B cell (primary cell): ENCODE data around the gene PRIM1. TPM values are rescaled to one million over a fixed set of nuclear protein-coding genes. Genes with fewer than 3 reads are reported as not detected.
"Not testable (repeated sequence)": the region's sequence is repeated elsewhere in the genome, so short reads cannot be mapped to it uniquely, and the experiment has no call there.

Experiments used
- ATAC-seq: fragments of 200-7000 bp; cut with Tn5 transposase; one replicate; pipeline ENCODE4 v1.10.0; 2021; ENCODE audit warnings: low read depth, mild to moderate bottlenecking, moderate number of reproducible peaks, moderate library complexity
- CTCF ChIA-PET: fragments of 350-600 bp; sonication (Branson Sonifier 250); formaldehyde crosslinking; loops from one replicate; lab custom pipeline; 2021; ENCODE audit warnings: antibody characterized with exemption, inconsistent platforms; lab: Charles Lee
- POLR2A ChIA-PET: fragments of 350-600 bp; sonication (Branson Sonifier 250); formaldehyde crosslinking; loops from one replicate; lab custom pipeline; 2021; ENCODE audit warnings: antibody characterized with exemption; lab: Charles Lee
- DNase-seq: peaks from one replicate; pipeline ENCODE4 v3.0.0; 2013
- H2AFZ ChIP-seq: 2 replicates; pipeline ENCODE4 v1.6.1; 2012; ENCODE audit warnings: mild to moderate bottlenecking, low read depth, low read length; ENCODE audit not compliant: insufficient read depth, poor library complexity, severe bottlenecking
- H3K27ac ChIP-seq, 2 donors: 1 replicate in 1 of 2; 2 replicates in 1 of 2; pipeline ENCODE4 v1.5.1; 2012 to 2013; ENCODE audit warnings: low read length in 2 of 2, mild to moderate bottlenecking in 2 of 2, moderate library complexity in 1 of 2
- H3K27me3 ChIP-seq, 4 experiments: fragments of 200-600 bp in 1 of 4; sonication (generic) in 1 of 4; replicated peaks in 1 of 4; 1 replicate in 2 of 4; 2 replicates in 2 of 4; pipeline versions ENCODE4 v1.6.1 to v1.7.0; 2013 to 2016; ENCODE audit warnings: low read length in 3 of 4, mild to moderate bottlenecking in 2 of 4, mixed read lengths in 1 of 4, moderate library complexity in 1 of 4; ENCODE audit not compliant: insufficient read depth in 4 of 4, control insufficient read depth in 3 of 4; ENCODE audit errors: control extremely low read depth in 1 of 4
- H3K36me3 ChIP-seq, 2 experiments: replicated peaks in 1 of 2; 1 replicate in 1 of 2; 2 replicates in 1 of 2; pipeline versions ENCODE4 v1.6.1 to v1.7.1; 2013; ENCODE audit warnings: low read length in 1 of 2; ENCODE audit not compliant: insufficient read depth in 2 of 2, control insufficient read depth in 1 of 2; ENCODE audit errors: control extremely low read depth in 1 of 2, extremely low read depth in 1 of 2
- H3K4me1 ChIP-seq, 2 donors: fragments of 200-600 bp in 1 of 2; sonication (generic) in 1 of 2; 1 replicate in 1 of 2; 2 replicates in 1 of 2; pipeline versions ENCODE4 v1.5.1 to v1.6.1; 2013 to 2017; ENCODE audit warnings: low read length in 2 of 2; ENCODE audit not compliant: control insufficient read depth in 2 of 2, insufficient read depth in 2 of 2
- H3K4me2 ChIP-seq: replicated peaks from 2 replicates; pipeline ENCODE3; 2012; ENCODE audit warnings: mild to moderate bottlenecking, low read depth, low read length; ENCODE audit not compliant: poor library complexity, severe bottlenecking
- H3K4me3 ChIP-seq, 5 experiments: fragments of 200-600 bp in 1 of 5; sonication (generic) in 1 of 5; 1 replicate in 3 of 5; 2 replicates in 2 of 5; pipeline versions ENCODE4 v1.5.1 to v1.7.0; 2011 to 2016; ENCODE audit warnings: low read length in 4 of 5, mild to moderate bottlenecking in 4 of 5, low read depth in 2 of 5, control low read depth in 1 of 5, moderate library complexity in 1 of 5; ENCODE audit not compliant: insufficient read depth in 1 of 5; ENCODE audit errors: control extremely low read depth in 1 of 5, extremely low read depth in 1 of 5
- H3K79me2 ChIP-seq: fragments of 200-600 bp; sonication (generic); one replicate; pipeline ENCODE4 v1.6.0; 2016; ENCODE audit warnings: low read length; ENCODE audit not compliant: control insufficient read depth, insufficient read depth
- H3K9ac ChIP-seq: fragments of 200-600 bp; sonication (generic); 2 replicates; pipeline ENCODE4 v1.6.1; 2017; ENCODE audit warnings: mild to moderate bottlenecking, low read length, moderate library complexity
- H3K9me3 ChIP-seq, 3 donors: one replicate each; pipeline versions ENCODE4 v1.6.1 to v1.7.1; 2013; ENCODE audit warnings: low read length in 2 of 3; ENCODE audit not compliant: control insufficient read depth in 2 of 3, insufficient read depth in 1 of 3; ENCODE audit errors: control extremely low read depth in 1 of 3
- H4K20me1 ChIP-seq: 2 replicates; pipeline ENCODE4 v1.6.0; 2012; ENCODE audit warnings: mild to moderate bottlenecking, low read length; ENCODE audit not compliant: insufficient read depth, control insufficient read depth, poor library complexity, severe bottlenecking
- H3K27ac Mint-ChIP-seq: one replicate; pipeline ENCODE4 v1.8.0; 2021; ENCODE audit warnings: mixed read lengths
- H3K27me3 Mint-ChIP-seq: one replicate; pipeline ENCODE4 v1.8.0; 2021; ENCODE audit warnings: mixed read lengths
- H3K4me1 Mint-ChIP-seq: one replicate; pipeline ENCODE4 v1.8.0; 2021; ENCODE audit warnings: mixed read lengths
- H3K4me3 Mint-ChIP-seq: one replicate; pipeline ENCODE4 v1.8.0; 2021; ENCODE audit warnings: mixed read lengths
- H3K9me3 Mint-ChIP-seq: one replicate; pipeline ENCODE4 v1.8.0; 2022; ENCODE audit warnings: mixed read lengths; ENCODE audit not compliant: insufficient read depth
- WGBS: methylation state at CpG from one replicate; pipeline ENCODE4 v1.1.5; 2013; ENCODE audit warnings: missing lambda C conversion rate; ENCODE audit not compliant: insufficient coverage; 5-methylcytosine and 5-hydroxymethylcytosine counted together
- intact Hi-C: fragments of 100-400 bp; cut with micrococcal nuclease; formaldehyde crosslinking; loops from one replicate; pipeline ENCODE4 v1.10.0; 2022
- polyA plus RNA-seq: library from polyadenylated mRNA; depleted of rRNA; stranded (reverse); fragments of >200 nt; gene quantifications from 2 replicates; pipeline ENCODE4 v1.2.3, GENCODE V29; 2012
- total RNA-seq, 2 donors: library from RNA; stranded (reverse); fragments of 120-200 nt in 1 of 2; gene quantifications; 1 replicate in 1 of 2; 2 replicates in 1 of 2; pipeline versions ENCODE4 v1.2.3 to v1.2.4, GENCODE V29; 2013 to 2022

PRIM1 gene
- total and polyA plus RNA-seq, 2 donors (not counting 1 experiment from before 2014, with no cell fraction given) = 16.9 to 25.4 TPM

DNA sequence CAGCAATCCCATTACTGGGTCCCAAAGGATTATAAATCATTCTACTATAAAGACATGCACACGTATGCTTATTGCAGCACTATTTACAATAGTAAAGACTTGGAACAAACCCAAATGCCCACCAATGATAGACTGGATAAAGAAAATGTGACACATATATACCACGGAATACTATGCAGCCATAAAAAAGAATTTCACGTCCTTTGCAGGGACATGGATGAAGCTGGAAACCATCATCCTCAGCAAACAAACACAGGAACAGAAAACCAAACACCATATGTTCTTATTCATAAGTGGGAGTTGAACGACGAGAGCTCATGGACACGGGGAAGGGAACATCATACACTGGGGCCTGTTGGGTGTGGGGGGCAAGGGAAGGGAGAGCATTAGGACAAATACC is 47.2 kb upstream of the PRIM1 start:
- POLR2A ChIA-PET, CTCF ChIA-PET, H3K4me1 Mint-ChIP-seq, H3K4me3 ChIP-seq, H2AFZ ChIP-seq, H3K36me3 ChIP-seq, H3K79me2 ChIP-seq, DNase-seq, H3K27me3 Mint-ChIP-seq, H3K9ac ChIP-seq, H3K9me3 Mint-ChIP-seq, H3K27ac ChIP-seq, H3K4me2 ChIP-seq, ATAC-seq, H3K27ac Mint-ChIP-seq, H3K27me3 ChIP-seq, intact Hi-C loops, H3K4me1 ChIP-seq, H3K4me3 Mint-ChIP-seq, H3K9me3 ChIP-seq, H4K20me1 ChIP-seq: not testable (repeated sequence)
- no CpG with 5 or more reads among the region's 6 CpGs for WGBS

DNA sequence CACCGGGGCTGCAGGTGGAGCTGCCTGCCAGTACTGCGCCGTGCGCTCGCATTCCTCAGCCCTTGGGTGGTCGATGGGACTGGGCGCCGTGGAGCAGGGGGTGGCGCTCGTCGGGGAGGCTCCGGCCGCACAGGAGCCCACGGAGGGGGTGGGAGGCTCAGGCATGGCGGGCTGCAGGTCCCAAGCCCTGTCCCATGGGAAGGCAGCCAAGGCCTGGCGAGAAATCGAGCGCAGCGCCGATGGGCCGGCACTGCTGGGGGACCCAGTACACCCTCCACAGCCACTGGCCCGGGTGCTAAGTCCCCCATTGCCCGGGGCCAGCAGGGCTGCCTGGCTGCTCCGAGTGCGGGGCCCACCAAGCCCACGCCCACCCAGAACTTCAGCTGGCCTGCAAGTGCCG is 43.7 kb upstream of the PRIM1 start:
- POLR2A ChIA-PET, H3K27ac ChIP-seq, H4K20me1 ChIP-seq, H3K4me1 ChIP-seq, H3K4me3 Mint-ChIP-seq, H2AFZ ChIP-seq, H3K27me3 ChIP-seq, DNase-seq, H3K9me3 ChIP-seq, intact Hi-C loops, H3K36me3 ChIP-seq, H3K9me3 Mint-ChIP-seq, H3K79me2 ChIP-seq, ATAC-seq, H3K4me3 ChIP-seq, H3K27me3 Mint-ChIP-seq, H3K27ac Mint-ChIP-seq, H3K9ac ChIP-seq, H3K4me1 Mint-ChIP-seq, CTCF ChIA-PET, H3K4me2 ChIP-seq: not testable (repeated sequence)
- 99% methylated on average over 15 of the region's 27 CpGs for WGBS

DNA sequence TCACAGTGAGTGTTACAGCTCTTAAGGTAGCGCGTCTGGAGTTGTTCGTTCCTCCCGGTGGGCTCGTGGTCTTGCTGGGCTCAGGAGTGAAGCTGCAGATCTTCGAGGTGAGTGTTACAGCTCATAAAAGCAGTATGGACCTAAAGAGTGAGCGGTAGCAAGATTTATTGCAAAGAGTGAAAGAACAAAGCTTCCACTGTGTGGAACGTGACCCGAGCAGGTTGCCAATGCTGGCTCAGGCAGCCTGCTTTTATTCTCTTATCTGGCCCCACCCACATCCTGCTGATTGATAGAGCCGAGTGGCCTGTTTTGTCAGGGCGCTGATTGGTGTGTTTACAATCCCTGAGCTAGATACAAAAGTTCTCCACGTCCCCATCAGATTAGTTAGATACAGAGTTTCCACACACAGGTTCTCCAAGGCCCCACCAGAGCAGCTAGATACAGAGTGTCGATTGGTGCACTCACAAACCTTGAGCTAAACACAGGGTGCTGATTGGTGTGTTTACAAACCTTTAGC is 43.0 kb upstream of the PRIM1 start:
- H3K27me3 Mint-ChIP-seq, intact Hi-C loops, H3K27ac Mint-ChIP-seq, H3K4me2 ChIP-seq, H3K4me3 Mint-ChIP-seq, H3K4me1 ChIP-seq, H3K27ac ChIP-seq, POLR2A ChIA-PET, H3K79me2 ChIP-seq, H2AFZ ChIP-seq, H3K9me3 ChIP-seq, ATAC-seq, H3K4me3 ChIP-seq, H3K9me3 Mint-ChIP-seq, DNase-seq, H3K4me1 Mint-ChIP-seq, H3K9ac ChIP-seq, H4K20me1 ChIP-seq, H3K36me3 ChIP-seq, H3K27me3 ChIP-seq, CTCF ChIA-PET: not testable (repeated sequence)
- WGBS = 80% methylated on average over 9 of the region's 13 CpGs

DNA sequence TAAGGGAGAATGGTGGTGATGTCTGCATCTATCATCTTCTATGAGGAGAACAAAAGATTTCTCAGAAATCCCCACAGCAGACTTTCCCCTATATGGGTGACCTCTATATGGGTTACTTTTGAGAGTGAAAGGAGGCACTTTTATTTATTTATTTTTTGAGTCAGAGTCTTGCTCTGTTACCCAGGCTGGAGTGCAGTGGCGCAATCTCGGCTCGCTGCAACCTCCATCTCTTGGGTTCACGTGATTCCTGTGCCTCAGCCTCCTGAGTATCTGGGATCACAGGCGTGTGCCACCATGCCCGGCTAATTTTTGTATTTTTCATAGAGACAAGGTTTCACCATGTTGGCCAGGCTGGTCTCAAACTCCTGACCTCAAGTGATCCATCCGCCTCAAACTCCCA is 41.0 kb upstream of the PRIM1 start:
- 99% methylated on average over 7 of the region's 7 CpGs for WGBS
- H3K4me3 Mint-ChIP-seq, H3K27ac ChIP-seq, H3K4me2 ChIP-seq, H3K27me3 Mint-ChIP-seq, H3K27me3 ChIP-seq, POLR2A ChIA-PET, H3K9me3 ChIP-seq, H3K79me2 ChIP-seq, DNase-seq, ATAC-seq, H3K36me3 ChIP-seq, H3K9ac ChIP-seq, intact Hi-C loops, H3K4me1 ChIP-seq, H4K20me1 ChIP-seq, H3K4me3 ChIP-seq, H3K27ac Mint-ChIP-seq, H3K4me1 Mint-ChIP-seq, H2AFZ ChIP-seq, CTCF ChIA-PET, H3K9me3 Mint-ChIP-seq: not testable (repeated sequence)
